Uterus (tissue), 4 donors: Measurements from ENCODE around the gene AGPAT2. TPM values are rescaled to one million over a fixed set of nuclear protein-coding genes. Genes with fewer than 3 reads are reported as not detected.

ENCODE experiments used
- DNase-seq, 2 donors: peaks; one replicate each; pipeline ENCODE4 v3.0.0-alpha.2; 2019 to 2020
- H3K27ac ChIP-seq, 2 donors: fragments of 200-600 bp; sonication (generic); 1 replicate in 1 of 2; 2 replicates in 1 of 2; pipeline ENCODE4 v1.5.1; 2016 to 2018
- H3K27me3 ChIP-seq, 2 donors: fragments of 200-600 bp; sonication (generic); one replicate each; pipeline ENCODE4 v1.5.1; 2018 to 2019; ENCODE audit warnings: control low read depth in 1 of 2
- H3K36me3 ChIP-seq, 2 donors: fragments of 200-600 bp; sonication (generic); one replicate each; pipeline ENCODE4 v1.5.1; 2019; ENCODE audit warnings: control low read depth in 1 of 2
- H3K4me1 ChIP-seq, 2 donors: fragments of 200-600 bp; sonication (generic); one replicate each; pipeline ENCODE4 v1.5.1; 2018 to 2019; ENCODE audit warnings: control low read depth in 1 of 2
- H3K4me3 ChIP-seq, 2 donors: fragments of 200-600 bp; sonication (generic); 1 replicate in 1 of 2; 2 replicates in 1 of 2; pipeline ENCODE4 v1.5.1; 2018 to 2019; ENCODE audit warnings: mild to moderate bottlenecking in 1 of 2
- H3K9me3 ChIP-seq, 2 donors: fragments of 200-600 bp; sonication (generic); one replicate each; pipeline ENCODE4 v1.5.1; 2019; ENCODE audit warnings: control low read depth in 1 of 2
- CTCF ChIP-seq, 4 experiments: fragments of 200-600 bp in 2 of 4; fragments of 450-650 bp in 2 of 4; sonication (generic) in 2 of 4; IDR thresholded peaks; one replicate each; pipeline ENCODE4 v1.5.1; 2016 to 2019; ENCODE audit warnings: antibody characterized with exemption in 4 of 4, mild to moderate bottlenecking in 2 of 4, moderate library complexity in 1 of 4
- POLR2A ChIP-seq, 2 donors: fragments of 450-650 bp; IDR thresholded peaks; one replicate each; pipeline ENCODE4 v1.6.1; 2016; ENCODE audit warnings: antibody characterized with exemption in 2 of 2, mild to moderate bottlenecking in 1 of 2, moderate library complexity in 1 of 2
- intact Hi-C: fragments of 100-400 bp; cut with DNase I; formaldehyde crosslinking; loops from one replicate; pipeline ENCODE4 v1.15.1; 2023; ENCODE audit warnings: low total_unique reads
- total RNA-seq, 4 donors: library from RNA; depleted of rRNA in 3 of 4; stranded (reverse); fragments of >200 nt in 3 of 4; gene quantifications; one replicate each; pipeline versions ENCODE4 v1.1.0 to v1.2.4, GENCODE V29; 2014 to 2023
- donor health status: DM: yes; HTN: yes; CAD: no.

Gene AGPAT2
- total RNA-seq, 4 donors from 2014 or later: 22.7 to 45.1 (median 38.6) TPM

GRCh38 chr9:136626740-136627642 lies 60.3 kb downstream of the AGPAT2 start:
- H3K9me3 ChIP-seq: no peaks in the 10 kb centered on the region
- no peak overlapping the region for H3K27ac ChIP-seq
- no peak for TF ChIP-seq CTCF (IDR thresholded peaks at IDR 0.05)
- H3K4me1 ChIP-seq: peaks cover 0 to 6% of the 10 kb centered on the region in 2 donors
- H3K36me3 ChIP-seq: no peaks in the 10 kb centered on the region
- H3K4me3 ChIP-seq: no peak overlapping the region
- intact Hi-C loops: no loop called here
- DNase-seq: no peak
- no peaks in the 10 kb centered on the region for H3K27me3 ChIP-seq

GRCh38 chr9:136626066-136626725 lies 61.1 kb downstream of the AGPAT2 start:
- Histone ChIP-seq H3K36me3 (no peaks in the 10 kb centered on the region), H3K9me3 (no peaks in the 10 kb centered on the region), H3K4me3 (no peak overlapping the region), H3K27me3 (no peaks in the 10 kb centered on the region), H3K27ac (no peak overlapping the region), H3K4me1 (peaks cover 0 to 6% of the 10 kb centered on the region in 2 donors)
- intact Hi-C loops: no loop called here
- DNase-seq: no peak
- TF ChIP-seq POLR2A (IDR thresholded peaks at IDR 0.05): no peak
- no peak for TF ChIP-seq CTCF (IDR thresholded peaks at IDR 0.05)

GRCh38 chr9:136625101-136626065 lies 61.9 kb downstream of the AGPAT2 start:
- Histone ChIP-seq H3K4me3 (no peak overlapping the region), H3K27me3 (no peaks in the 10 kb centered on the region), H3K27ac (peak overlapping the region in 1 of 2 donors; percentile 27), H3K36me3 (no peaks in the 10 kb centered on the region), H3K9me3 (no peaks in the 10 kb centered on the region), H3K4me1 (peaks cover 0 to 6% of the 10 kb centered on the region in 2 donors)
- peak; percentile 70 to 73 for DNase-seq
- intact Hi-C loops: no loop called here
- TF ChIP-seq CTCF (IDR thresholded peaks at IDR 0.05): peak; percentile 54 to 72 (median 64)
- peak in 1 of 2 donors; percentile 15 for TF ChIP-seq POLR2A (IDR thresholded peaks at IDR 0.05)

- H3K36me3 ChIP-seq: no peaks in the 10 kb centered on the region
- intact Hi-C loops: loop anchor here (5.0 kb wide), 1 partner anchor 117 kb away; no protein-coding TSS in a partner anchor
- H3K27ac ChIP-seq: no peak overlapping the region
Measured at GRCh38 chr9:136624184-136624951, 62.9 kb downstream of the AGPAT2 start.

More at GRCh38 chr9:136624184-136624951, 62.9 kb downstream of the AGPAT2 start:
- Histone ChIP-seq H3K4me3 (no peak overlapping the region), H3K4me1 (peaks cover 0 to 6% of the 10 kb centered on the region in 2 donors), H3K27me3 (no peaks in the 10 kb centered on the region), H3K9me3 (no peaks in the 10 kb centered on the region)
- TF ChIP-seq CTCF (IDR thresholded peaks at IDR 0.05) (no peak), POLR2A (IDR thresholded peaks at IDR 0.05) (no peak)
- no peak for DNase-seq
